T-helper 17 cell (primary cell): ENCODE results near the gene TPD52L1. TPM values are rescaled to one million over a fixed set of nuclear protein-coding genes. Genes with fewer than 3 reads are reported as not detected.

Source experiments
- ATAC-seq: fragments of 150-1000 bp; cut with Tn5 transposase; 2 replicates; pipeline ENCODE4 v1.10.0; 2021; ENCODE audit warnings: mild to moderate bottlenecking, moderate library complexity
- DNase-seq, 3 donors: peaks; one replicate each; pipeline versions ENCODE4 v3.0.0 to v3.0.0-alpha.2; 2020 to 2021
- H3K9me3 ChIP-seq: one replicate; pipeline ENCODE4 v1.7.0; 2013; ENCODE audit warnings: low read length, mild to moderate bottlenecking; ENCODE audit not compliant: control insufficient read depth, poor library complexity, severe bottlenecking
- H3K27ac Mint-ChIP-seq: one replicate; pipeline ENCODE4 v1.8.0; 2022; ENCODE audit warnings: mild to moderate bottlenecking, moderate library complexity, mixed read lengths
- H3K27me3 Mint-ChIP-seq: one replicate; pipeline ENCODE4 v1.8.0; 2022; ENCODE audit warnings: mixed read lengths
- H3K36me3 Mint-ChIP-seq: one replicate; pipeline ENCODE4 v1.8.0; 2022; ENCODE audit warnings: low read depth, mixed read lengths
- H3K4me1 Mint-ChIP-seq: one replicate; pipeline ENCODE4 v1.8.0; 2022; ENCODE audit warnings: mild to moderate bottlenecking, mixed read lengths
- H3K4me3 Mint-ChIP-seq: one replicate; pipeline ENCODE4 v1.8.0; 2022; ENCODE audit warnings: mild to moderate bottlenecking, moderate library complexity, mixed read lengths
- total RNA-seq, 4 donors: library from RNA in 2 of 4; stranded (reverse) in 2 of 4; gene quantifications; one replicate each; pipeline ENCODE4 v1.2.3 and lab custom pipeline; 2022 to 2026

Gene TPD52L1
- total RNA-seq, 2 donors from 2014 or later = not detected

- no peaks in the 10 kb centered on the region for H3K9me3 ChIP-seq
- peaks cover 6% of the 10 kb centered on the region for H3K27me3 Mint-ChIP-seq
- no peaks in the 10 kb centered on the region for H3K36me3 Mint-ChIP-seq
- no peak overlapping the region for H3K27ac Mint-ChIP-seq
- H3K4me1 Mint-ChIP-seq = no peaks in the 10 kb centered on the region
- H3K4me3 Mint-ChIP-seq = no peak overlapping the region
- no peak for DNase-seq
- ATAC-seq = no peak
Observed at GRCh38 chr6:125228981-125229479, 75.5 kb downstream of the TPD52L1 start.

GRCh38 chr6:125230674-125231073 is 77.1 kb downstream of the TPD52L1 start:
- DNase-seq = no peak
- Mint-ChIP-seq H3K4me3 (no peak overlapping the region), H3K27ac (no peak overlapping the region), H3K27me3 (peaks cover 6% of the 10 kb centered on the region), H3K4me1 (no peaks in the 10 kb centered on the region), H3K36me3 (no peaks in the 10 kb centered on the region)
- no peaks in the 10 kb centered on the region for H3K9me3 ChIP-seq
- ATAC-seq = no peak

DNA sequence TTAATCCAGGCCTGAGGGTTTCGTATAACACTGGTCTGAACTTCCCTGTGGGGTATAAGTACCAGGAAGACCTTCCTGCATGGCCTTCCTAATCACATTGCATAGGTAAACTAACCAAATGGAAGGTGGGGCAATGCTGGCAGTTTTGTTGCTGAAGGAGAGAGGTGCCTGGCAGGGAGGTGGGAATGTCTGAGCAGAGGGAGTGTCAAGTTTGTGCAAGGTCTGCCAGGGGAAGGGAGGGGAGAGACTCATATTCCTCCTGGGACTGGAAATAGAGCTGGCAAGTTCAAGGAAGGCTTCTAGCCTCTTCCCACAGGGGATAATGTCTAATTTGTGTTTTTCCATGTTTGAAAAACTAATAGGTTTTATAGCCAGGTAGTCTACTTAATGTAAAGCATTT is 77.6 kb downstream of the TPD52L1 start:
- DNase-seq (no peak), ATAC-seq (no peak)
- Mint-ChIP-seq H3K36me3 (no peaks in the 10 kb centered on the region), H3K4me3 (no peak overlapping the region), H3K4me1 (no peaks in the 10 kb centered on the region), H3K27ac (no peak overlapping the region), H3K27me3 (peaks cover 6% of the 10 kb centered on the region)
- H3K9me3 ChIP-seq = no peaks in the 10 kb centered on the region

GRCh38 chr6:125231574-125232343 is 78.2 kb downstream of the TPD52L1 start:
- Mint-ChIP-seq H3K4me3 (no peak overlapping the region), H3K36me3 (no peaks in the 10 kb centered on the region), H3K27ac (no peak overlapping the region), H3K4me1 (no peaks in the 10 kb centered on the region), H3K27me3 (peaks cover 6% of the 10 kb centered on the region)
- ATAC-seq (no peak), DNase-seq (no peak)
- H3K9me3 ChIP-seq = no peaks in the 10 kb centered on the region

DNA sequence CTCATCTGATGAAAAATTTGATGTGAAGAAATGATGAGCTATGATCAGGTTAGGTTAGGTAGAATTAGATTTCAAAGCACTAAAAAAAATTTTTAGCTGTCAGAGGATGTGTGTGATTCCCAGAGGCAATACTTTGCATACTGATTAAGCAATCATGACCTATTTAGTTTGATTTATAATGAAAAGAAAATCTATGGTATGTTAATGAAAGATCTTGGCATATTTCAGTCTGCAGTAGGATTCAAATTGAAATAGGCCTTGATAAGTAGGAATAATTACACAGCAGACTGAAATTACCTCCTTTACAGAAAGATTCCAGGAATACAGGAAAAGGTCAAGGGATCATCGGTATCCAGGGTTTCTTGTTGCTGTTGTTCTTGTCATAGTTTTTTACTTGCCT is 78.9 kb downstream of the TPD52L1 start:
- Mint-ChIP-seq H3K27me3 (peaks cover 6% of the 10 kb centered on the region), H3K4me3 (no peak overlapping the region), H3K4me1 (no peaks in the 10 kb centered on the region), H3K27ac (no peak overlapping the region), H3K36me3 (no peaks in the 10 kb centered on the region)
- no peak for DNase-seq
- no peaks in the 10 kb centered on the region for H3K9me3 ChIP-seq
- no peak for ATAC-seq

DNA sequence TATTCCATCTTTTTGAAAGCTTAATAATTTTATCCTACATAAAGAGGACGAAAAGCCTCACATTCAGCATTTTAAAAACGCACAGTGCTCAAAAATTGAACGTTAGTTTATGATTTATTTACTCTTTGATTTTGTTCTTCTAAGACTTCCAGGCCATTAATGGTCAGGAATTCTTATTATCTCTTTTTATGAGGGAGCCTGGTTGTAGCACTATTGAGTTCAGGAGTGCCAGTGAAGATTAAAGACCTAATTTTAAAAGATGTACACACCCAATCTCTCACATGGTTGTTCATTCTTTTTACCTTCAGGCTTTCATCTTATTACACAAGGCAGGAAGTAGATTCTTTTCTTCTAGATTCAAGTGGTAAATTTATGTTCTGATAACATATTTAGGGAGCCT is 79.6 kb downstream of the TPD52L1 start:
- Mint-ChIP-seq H3K4me3 (no peak overlapping the region), H3K36me3 (no peaks in the 10 kb centered on the region), H3K4me1 (no peaks in the 10 kb centered on the region), H3K27me3 (peaks cover 3% of the 10 kb centered on the region), H3K27ac (no peak overlapping the region)
- DNase-seq (no peak), ATAC-seq (no peak)
- no peaks in the 10 kb centered on the region for H3K9me3 ChIP-seq

DNA sequence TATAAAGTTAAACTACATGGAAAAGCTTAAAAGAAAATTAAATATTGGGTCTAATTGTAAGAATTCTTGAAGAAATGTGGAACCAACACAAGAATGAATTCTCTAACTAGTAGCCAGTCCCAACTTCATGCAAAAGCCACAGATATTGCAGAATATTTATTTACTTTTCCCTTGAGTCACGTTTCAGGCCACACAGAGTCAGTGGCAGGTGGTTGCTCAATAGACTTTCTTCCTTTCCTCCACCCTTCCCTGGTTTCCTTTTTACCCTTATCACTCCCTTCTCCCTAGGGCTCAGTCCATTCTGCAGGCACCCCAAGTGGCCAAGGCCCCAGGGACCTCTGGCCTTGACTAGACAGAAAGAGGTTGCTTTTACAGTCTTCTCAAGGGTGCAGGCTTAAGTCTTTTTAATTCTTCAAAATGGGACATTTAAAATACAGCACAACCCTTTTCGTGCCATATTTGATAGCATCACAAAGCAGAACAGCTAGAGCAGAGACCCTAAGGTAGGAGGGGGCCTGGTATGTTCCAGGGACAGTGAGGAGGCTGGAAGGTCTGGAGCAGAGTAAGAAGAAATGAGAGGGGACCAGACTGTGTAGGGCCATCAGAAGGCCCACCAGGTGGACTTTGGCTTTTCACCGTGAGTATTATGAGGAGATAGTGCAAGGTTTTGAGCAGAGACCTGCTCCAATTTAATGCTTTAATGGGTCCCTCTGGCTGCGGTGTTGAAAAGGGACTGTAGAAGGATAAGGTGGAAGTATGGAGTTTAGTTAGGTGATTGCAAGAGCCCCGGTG is 83.2 kb downstream of the TPD52L1 start:
- DNase-seq (no peak), ATAC-seq (no peak)
- H3K9me3 ChIP-seq = no peaks in the 10 kb centered on the region
- Mint-ChIP-seq H3K4me3 (no peak overlapping the region), H3K36me3 (no peaks in the 10 kb centered on the region), H3K4me1 (no peaks in the 10 kb centered on the region), H3K27ac (no peak overlapping the region), H3K27me3 (no peaks in the 10 kb centered on the region)

GRCh38 chr6:125237764-125238163 is 84.2 kb downstream of the TPD52L1 start:
- H3K9me3 ChIP-seq = no peaks in the 10 kb centered on the region
- DNase-seq = no peak
- Mint-ChIP-seq H3K27me3 (no peaks in the 10 kb centered on the region), H3K36me3 (no peaks in the 10 kb centered on the region), H3K4me3 (no peak overlapping the region), H3K4me1 (no peaks in the 10 kb centered on the region), H3K27ac (no peak overlapping the region)
- no peak for ATAC-seq

DNA sequence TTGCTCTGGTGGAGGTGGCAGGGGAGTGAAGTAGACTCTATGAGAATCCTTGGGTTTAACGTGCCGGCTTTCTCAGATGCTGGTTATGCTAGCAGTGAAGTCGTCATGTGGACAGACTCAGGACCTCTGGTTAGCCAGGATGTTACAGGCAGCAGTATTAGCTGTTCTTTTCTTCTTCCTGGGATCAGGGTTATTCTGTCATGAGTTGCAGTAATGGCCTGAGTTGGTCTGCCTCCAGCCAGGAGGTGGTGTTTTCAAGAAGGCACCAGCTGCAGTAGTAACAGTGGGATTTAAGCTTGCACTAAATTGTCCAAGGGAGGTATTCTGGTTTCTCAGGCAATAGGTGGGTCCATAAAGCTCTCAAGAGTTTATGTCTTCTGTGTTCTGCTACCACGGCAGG is 91.5 kb downstream of the TPD52L1 start:
- ATAC-seq (no peak), DNase-seq (no peak)
- Mint-ChIP-seq H3K27ac (no peak overlapping the region), H3K4me1 (no peaks in the 10 kb centered on the region), H3K4me3 (no peak overlapping the region), H3K27me3 (peaks cover 11% of the 10 kb centered on the region), H3K36me3 (no peaks in the 10 kb centered on the region)
- no peaks in the 10 kb centered on the region for H3K9me3 ChIP-seq

GRCh38 chr6:125245523-125246264 is 92.1 kb downstream of the TPD52L1 start:
- H3K27me3 Mint-ChIP-seq = peaks cover 11% of the 10 kb centered on the region
- H3K36me3 Mint-ChIP-seq = no peaks in the 10 kb centered on the region
- no peaks in the 10 kb centered on the region for H3K9me3 ChIP-seq
- H3K27ac Mint-ChIP-seq = no peak overlapping the region
- no peak for ATAC-seq
- DNase-seq = no peak
- no peaks in the 10 kb centered on the region for H3K4me1 Mint-ChIP-seq
- no peak overlapping the region for H3K4me3 Mint-ChIP-seq

GRCh38 chr6:125246566-125246965 is 93.0 kb downstream of the TPD52L1 start:
- no peak overlapping the region for H3K27ac Mint-ChIP-seq
- H3K4me3 Mint-ChIP-seq = no peak overlapping the region
- H3K27me3 Mint-ChIP-seq = peaks cover 11% of the 10 kb centered on the region
- no peak for ATAC-seq
- H3K4me1 Mint-ChIP-seq = no peaks in the 10 kb centered on the region
- no peaks in the 10 kb centered on the region for H3K36me3 Mint-ChIP-seq
- no peak for DNase-seq
- H3K9me3 ChIP-seq = no peaks in the 10 kb centered on the region

DNA sequence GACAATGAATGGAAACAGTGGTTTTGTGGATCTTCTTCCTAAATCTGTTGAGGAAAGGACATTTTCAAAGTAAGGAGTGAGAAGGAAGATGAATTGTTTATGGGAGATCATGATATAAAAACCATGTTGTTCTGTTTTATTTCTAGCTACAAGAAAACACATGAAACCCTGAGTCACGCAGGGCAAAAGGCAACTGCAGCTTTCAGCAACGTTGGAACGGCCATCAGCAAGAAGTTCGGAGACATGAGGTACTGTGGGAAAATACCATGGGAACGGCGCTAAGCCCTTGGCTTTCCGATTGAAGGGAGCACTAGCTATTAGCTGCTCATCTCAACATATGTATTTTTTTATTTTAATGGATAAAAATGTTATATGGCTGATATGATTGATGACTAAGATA is 94.6 kb downstream of the TPD52L1 start:
- DNase-seq (no peak), ATAC-seq (no peak)
- Mint-ChIP-seq H3K4me1 (peaks cover 4% of the 10 kb centered on the region), H3K4me3 (no peak overlapping the region), H3K36me3 (no peaks in the 10 kb centered on the region), H3K27me3 (peaks cover 16% of the 10 kb centered on the region), H3K27ac (no peak overlapping the region)
- no peaks in the 10 kb centered on the region for H3K9me3 ChIP-seq

DNA sequence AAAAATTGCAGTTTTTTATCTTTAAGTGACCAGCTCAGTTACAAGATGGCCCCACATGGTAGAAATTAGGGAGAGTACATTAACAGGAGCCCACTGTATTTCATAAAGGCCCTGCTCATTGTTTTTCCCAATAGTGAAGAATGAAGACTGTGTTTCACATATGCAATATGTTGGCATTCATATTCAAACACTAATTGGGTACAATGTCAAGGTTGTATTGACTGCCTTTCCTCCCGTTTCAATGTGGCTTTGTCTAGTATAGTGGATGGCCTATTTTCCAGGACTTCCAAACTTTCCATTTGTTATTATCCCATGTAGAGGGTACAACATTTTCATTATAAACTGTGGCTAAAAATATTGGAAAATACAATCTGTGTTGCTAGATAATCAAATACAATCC is 96.9 kb downstream of the TPD52L1 start:
- Mint-ChIP-seq H3K27ac (no peak overlapping the region), H3K4me3 (no peak overlapping the region), H3K36me3 (no peaks in the 10 kb centered on the region), H3K4me1 (peaks cover 4% of the 10 kb centered on the region), H3K27me3 (peaks cover 16% of the 10 kb centered on the region)
- no peak for ATAC-seq
- DNase-seq = no peak
- no peaks in the 10 kb centered on the region for H3K9me3 ChIP-seq
